ENCODE measurements around the gene PTPRG. TPM values are rescaled to one million over a fixed set of nuclear protein-coding genes. Genes with fewer than 3 reads are reported as not detected.

The PTPRG gene
- total RNA-seq, 3 donors from 2014 or later (not counting 1 experiment from before 2014, with no cell fraction given) = 1.0 to 2.9 (median 2.5) TPM

DNA sequence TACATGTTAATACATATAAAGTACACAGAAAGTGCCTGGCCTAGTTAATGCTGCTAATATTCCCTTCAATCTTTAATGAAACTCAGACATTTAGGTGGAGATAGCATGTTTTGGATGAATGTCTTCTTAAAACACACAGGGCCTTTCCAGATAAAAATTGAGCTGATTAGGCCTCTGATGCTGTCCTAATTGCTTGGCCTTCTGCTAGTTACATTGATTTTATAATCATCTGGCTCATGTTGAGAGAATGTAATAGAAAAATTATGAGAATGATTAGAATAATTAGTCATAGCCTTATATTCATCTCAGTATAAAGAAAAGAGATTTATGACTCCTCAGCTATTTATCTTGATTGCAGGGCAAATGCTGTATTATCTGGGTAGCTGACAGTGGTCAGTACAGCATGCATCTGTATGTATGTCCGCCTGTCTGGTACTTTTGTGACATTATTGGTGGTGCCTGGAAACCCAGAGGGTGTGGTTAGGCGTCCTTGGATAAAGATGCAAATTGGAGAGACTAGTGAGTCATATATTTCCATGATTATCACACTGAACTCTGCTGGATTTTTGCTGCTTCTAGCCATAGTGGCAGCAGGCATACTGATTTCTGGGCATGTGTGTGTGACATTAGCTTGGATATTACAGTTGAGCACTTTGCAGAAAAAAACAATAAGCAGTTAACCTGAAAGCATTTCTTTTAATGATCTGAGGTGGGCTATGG, 691.2 kb downstream of the PTPRG start:
- Histone ChIP-seq H3K4me1 (ENCODE audit: control insufficient read depth, insufficient read depth, low read length) (no peaks in the 10 kb centered on the region), H3K36me3 (ENCODE audit: control insufficient read depth, insufficient read depth, low read length) (no peaks in the 10 kb centered on the region), H3K27ac (ENCODE audit: low read length) (no peak overlapping the region), H3K9me3 (ENCODE audit: control insufficient read depth, insufficient read depth, low read length) (no peaks in the 10 kb centered on the region), H3K27me3 (ENCODE audit: control insufficient read depth, insufficient read depth, low read length) (no peaks in the 10 kb centered on the region), H3K4me3 (ENCODE audit: low read length) (no peak overlapping the region)
- no peak for TF ChIP-seq CTCF (IDR thresholded peaks at IDR 0.05)
- H3K9me3 Mint-ChIP-seq = peaks cover 2% of the 10 kb centered on the region in 2 donors
- H3K36me3 Mint-ChIP-seq = no peaks in the 10 kb centered on the region
- no peak for DNase-seq
- H3K27ac Mint-ChIP-seq = no peak overlapping the region
- H3K4me3 Mint-ChIP-seq = no peak overlapping the region
- H3K27me3 Mint-ChIP-seq (ENCODE audit: low read depth in 2 of 2) = no peaks in the 10 kb centered on the region
- WGBS (ENCODE audit: insufficient coverage) = 81% methylated on average over 2 of the region's 2 CpGs
- intact Hi-C loops (cut with micrococcal nuclease) = no loop called here
- H3K4me1 Mint-ChIP-seq = no peaks in the 10 kb centered on the region
- ATAC-seq = no peak

GRCh38 chr3:62253971-62254370, 692.6 kb downstream of the PTPRG start:
- no peak overlapping the region for H3K27ac ChIP-seq (ENCODE audit: low read length)
- Mint-ChIP-seq H3K36me3 (no peaks in the 10 kb centered on the region), H3K4me3 (no peak overlapping the region), H3K27me3 (ENCODE audit: low read depth in 2 of 2) (no peaks in the 10 kb centered on the region), H3K9me3 (peaks cover 2% of the 10 kb centered on the region in 2 donors), H3K4me1 (no peaks in the 10 kb centered on the region), H3K27ac (no peak overlapping the region)
- H3K4me1 ChIP-seq (ENCODE audit: control insufficient read depth, insufficient read depth, low read length) = no peaks in the 10 kb centered on the region
- no peaks in the 10 kb centered on the region for H3K36me3 ChIP-seq (ENCODE audit: control insufficient read depth, insufficient read depth, low read length)
- ATAC-seq (no peak), DNase-seq (no peak)
- no peaks in the 10 kb centered on the region for H3K9me3 ChIP-seq (ENCODE audit: control insufficient read depth, insufficient read depth, low read length)
- H3K4me3 ChIP-seq (ENCODE audit: low read length) = no peak overlapping the region
- intact Hi-C loops (cut with micrococcal nuclease) = no loop called here
- H3K27me3 ChIP-seq (ENCODE audit: control insufficient read depth, insufficient read depth, low read length) = no peaks in the 10 kb centered on the region
- WGBS (ENCODE audit: insufficient coverage) = 73% methylated on average over 3 of the region's 3 CpGs
- TF ChIP-seq CTCF (IDR thresholded peaks at IDR 0.05) = no peak

GRCh38 chr3:62255758-62256157, 694.4 kb downstream of the PTPRG start:
- Mint-ChIP-seq H3K36me3 (no peaks in the 10 kb centered on the region), H3K27ac (no peak overlapping the region), H3K27me3 (ENCODE audit: low read depth in 2 of 2) (no peaks in the 10 kb centered on the region), H3K4me3 (no peak overlapping the region), H3K4me1 (no peaks in the 10 kb centered on the region), H3K9me3 (peaks cover 2% of the 10 kb centered on the region in 2 donors)
- H3K9me3 ChIP-seq (ENCODE audit: control insufficient read depth, insufficient read depth, low read length) = no peaks in the 10 kb centered on the region
- no peaks in the 10 kb centered on the region for H3K4me1 ChIP-seq (ENCODE audit: control insufficient read depth, insufficient read depth, low read length)
- no peaks in the 10 kb centered on the region for H3K27me3 ChIP-seq (ENCODE audit: control insufficient read depth, insufficient read depth, low read length)
- no peak overlapping the region for H3K27ac ChIP-seq (ENCODE audit: low read length)
- DNase-seq (no peak), ATAC-seq (no peak)
- intact Hi-C loops (cut with micrococcal nuclease) = no loop called here
- no peak overlapping the region for H3K4me3 ChIP-seq (ENCODE audit: low read length)
- H3K36me3 ChIP-seq (ENCODE audit: control insufficient read depth, insufficient read depth, low read length) = no peaks in the 10 kb centered on the region
- WGBS (ENCODE audit: insufficient coverage) = 77% methylated on average over 2 of the region's 2 CpGs
- TF ChIP-seq CTCF (IDR thresholded peaks at IDR 0.05) = no peak

DNA sequence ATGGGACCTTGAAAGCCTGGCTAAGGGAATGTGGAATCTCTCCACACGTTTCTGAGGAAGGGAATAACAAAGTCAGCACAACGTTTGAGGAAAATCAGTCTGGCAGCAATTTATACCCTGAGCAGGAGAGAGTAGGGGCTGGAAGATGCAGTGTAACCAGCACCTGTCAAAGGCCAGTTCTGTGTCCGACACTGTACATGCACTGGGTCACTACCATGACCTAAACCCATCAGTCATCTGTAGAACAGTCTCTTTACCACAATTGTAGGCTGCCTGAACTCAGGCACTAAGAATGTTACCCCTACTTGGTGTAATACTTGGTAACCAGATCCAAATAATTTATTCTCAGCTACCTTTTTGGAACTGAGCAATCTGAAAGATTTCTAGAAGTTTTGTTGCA, 698.6 kb downstream of the PTPRG start:
- no peaks in the 10 kb centered on the region for H3K4me1 ChIP-seq (ENCODE audit: control insufficient read depth, insufficient read depth, low read length)
- no peak overlapping the region for H3K27ac ChIP-seq (ENCODE audit: low read length)
- TF ChIP-seq CTCF (IDR thresholded peaks at IDR 0.05) = no peak
- Mint-ChIP-seq H3K9me3 (peaks cover 3 to 4% of the 10 kb centered on the region in 2 donors), H3K27ac (no peak overlapping the region), H3K4me3 (no peak overlapping the region), H3K36me3 (no peaks in the 10 kb centered on the region), H3K27me3 (ENCODE audit: low read depth in 2 of 2) (no peaks in the 10 kb centered on the region), H3K4me1 (no peaks in the 10 kb centered on the region)
- H3K36me3 ChIP-seq (ENCODE audit: control insufficient read depth, insufficient read depth, low read length) = no peaks in the 10 kb centered on the region
- WGBS (ENCODE audit: insufficient coverage) = 76% methylated on average over 3 of the region's 3 CpGs
- intact Hi-C loops (cut with micrococcal nuclease) = no loop called here
- no peak overlapping the region for H3K4me3 ChIP-seq (ENCODE audit: low read length)
- no peaks in the 10 kb centered on the region for H3K9me3 ChIP-seq (ENCODE audit: control insufficient read depth, insufficient read depth, low read length)
- H3K27me3 ChIP-seq (ENCODE audit: control insufficient read depth, insufficient read depth, low read length) = no peaks in the 10 kb centered on the region
- ATAC-seq (no peak), DNase-seq (no peak)

Measured in natural killer cell (primary cell).